Epithelial cell of proximal tubule (primary cell): Measurements from ENCODE around the gene PLA2G4A. TPM values are rescaled to one million over a fixed set of nuclear protein-coding genes. Genes with fewer than 3 reads are reported as not detected.

ENCODE experiments used
- DNase-seq: peaks from one replicate; pipeline ENCODE4 v3.0.0-alpha.2; 2011; ENCODE audit warnings: low read depth
- H3K4me3 ChIP-seq: 2 replicates; pipeline ENCODE4 v1.5.1; 2011; ENCODE audit warnings: low read depth, mild to moderate bottlenecking, low read length
- total RNA-seq: library from RNA; depleted of rRNA; stranded (reverse); fragments of >200 nt; gene quantifications from 2 replicates; pipeline ENCODE4 v1.2.3, GENCODE V29; 2015
- TF ChIP-seq, protein P1 (sequence below): conservative IDR thresholded peaks from 2 replicates; pipeline ENCODE4 v1.5.1; 2012; ENCODE audit warnings: low read depth, mild to moderate bottlenecking, low read length

The PLA2G4A gene
- total RNA-seq, 1 donor from 2014 or later = 0.40 TPM

DNA sequence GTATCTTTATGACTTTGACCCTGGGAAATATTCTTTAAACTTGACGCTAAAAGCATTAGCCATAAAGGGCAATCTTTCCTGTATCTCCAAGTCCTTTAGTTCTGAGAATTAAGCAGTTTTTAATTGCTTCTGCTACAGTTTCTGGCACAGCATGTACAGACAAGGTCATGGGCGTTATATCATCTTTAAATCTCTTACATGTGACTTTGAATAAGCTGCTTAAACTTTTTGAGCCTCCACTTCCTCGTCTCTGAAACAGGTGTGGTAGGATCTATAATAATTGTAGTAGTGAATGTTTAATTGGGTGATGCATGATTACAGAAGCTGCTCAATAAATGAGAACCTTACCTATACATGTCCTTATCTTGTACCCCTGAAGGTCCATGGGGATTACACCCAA, 153.4 kb downstream of the PLA2G4A start:
- H3K4me3 ChIP-seq = no peak overlapping the region
- DNase-seq = no peak
- TF ChIP-seq, protein P1, sequence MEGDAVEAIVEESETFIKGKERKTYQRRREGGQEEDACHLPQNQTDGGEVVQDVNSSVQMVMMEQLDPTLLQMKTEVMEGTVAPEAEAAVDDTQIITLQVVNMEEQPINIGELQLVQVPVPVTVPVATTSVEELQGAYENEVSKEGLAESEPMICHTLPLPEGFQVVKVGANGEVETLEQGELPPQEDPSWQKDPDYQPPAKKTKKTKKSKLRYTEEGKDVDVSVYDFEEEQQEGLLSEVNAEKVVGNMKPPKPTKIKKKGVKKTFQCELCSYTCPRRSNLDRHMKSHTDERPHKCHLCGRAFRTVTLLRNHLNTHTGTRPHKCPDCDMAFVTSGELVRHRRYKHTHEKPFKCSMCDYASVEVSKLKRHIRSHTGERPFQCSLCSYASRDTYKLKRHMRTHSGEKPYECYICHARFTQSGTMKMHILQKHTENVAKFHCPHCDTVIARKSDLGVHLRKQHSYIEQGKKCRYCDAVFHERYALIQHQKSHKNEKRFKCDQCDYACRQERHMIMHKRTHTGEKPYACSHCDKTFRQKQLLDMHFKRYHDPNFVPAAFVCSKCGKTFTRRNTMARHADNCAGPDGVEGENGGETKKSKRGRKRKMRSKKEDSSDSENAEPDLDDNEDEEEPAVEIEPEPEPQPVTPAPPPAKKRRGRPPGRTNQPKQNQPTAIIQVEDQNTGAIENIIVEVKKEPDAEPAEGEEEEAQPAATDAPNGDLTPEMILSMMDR = no peak

DNA sequence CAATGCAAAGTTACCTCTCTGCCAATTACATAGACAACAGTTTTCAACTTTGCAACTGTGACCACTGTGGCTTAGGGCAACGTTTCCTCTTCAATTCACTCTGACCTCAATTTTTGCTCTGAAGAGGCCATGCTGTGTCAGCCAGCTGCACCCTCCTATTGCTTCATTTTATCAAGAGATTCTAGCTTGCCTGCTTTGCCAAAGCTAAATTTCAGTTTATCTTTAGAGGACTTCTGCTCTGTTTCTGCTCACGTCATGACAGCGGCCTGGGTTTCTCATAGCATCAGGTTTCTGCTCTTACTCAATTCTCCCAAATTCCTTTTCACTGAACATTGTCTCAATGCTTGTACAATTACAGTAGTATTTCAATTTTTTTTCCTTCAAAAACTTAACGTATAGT, 154.6 kb downstream of the PLA2G4A start:
- no peak for DNase-seq
- TF ChIP-seq, protein P1 = no peak
- no peak overlapping the region for H3K4me3 ChIP-seq

GRCh38 chr1:186984959-186985358, 156.2 kb downstream of the PLA2G4A start:
- TF ChIP-seq, protein P1 = no peak
- no peak for DNase-seq
- no peak overlapping the region for H3K4me3 ChIP-seq

DNA sequence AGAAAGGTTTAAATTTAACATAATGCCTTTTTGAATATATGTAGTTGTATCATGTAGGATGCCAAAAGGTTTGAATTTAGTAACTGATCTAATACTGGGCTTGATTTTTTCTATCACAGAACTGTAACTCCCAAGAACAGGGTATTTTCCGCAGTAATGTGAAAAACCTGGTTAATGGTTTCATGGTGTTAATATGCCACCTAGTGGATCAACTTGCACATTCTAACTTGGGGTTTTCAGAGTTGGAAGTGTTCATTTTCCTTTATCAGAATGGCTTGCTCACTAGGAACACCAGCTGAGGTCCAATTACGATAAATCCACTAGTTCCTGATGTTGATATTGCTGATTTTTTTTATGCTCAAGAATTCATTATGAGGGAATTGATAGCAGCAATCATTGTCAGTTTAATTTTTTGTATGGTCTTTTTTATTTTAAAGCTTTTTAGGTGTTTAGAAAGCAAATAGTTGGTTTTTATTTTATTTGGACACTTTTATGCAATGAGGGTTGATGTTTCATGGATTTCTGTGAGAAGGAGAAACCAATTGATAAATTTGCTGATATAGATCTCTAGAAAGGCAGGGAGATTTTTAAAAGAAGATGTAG, 157.2 kb downstream of the PLA2G4A start:
- DNase-seq = no peak
- TF ChIP-seq, protein P1 = peak; percentile 74

GRCh38 chr1:186987065-186987464, 158.3 kb downstream of the PLA2G4A start:
- TF ChIP-seq, protein P1 = no peak
- H3K4me3 ChIP-seq = no peak overlapping the region
- DNase-seq = no peak

More for the DNA sequence above, 157.2 kb downstream of the PLA2G4A start:
- no peak overlapping the region for H3K4me3 ChIP-seq

DNA sequence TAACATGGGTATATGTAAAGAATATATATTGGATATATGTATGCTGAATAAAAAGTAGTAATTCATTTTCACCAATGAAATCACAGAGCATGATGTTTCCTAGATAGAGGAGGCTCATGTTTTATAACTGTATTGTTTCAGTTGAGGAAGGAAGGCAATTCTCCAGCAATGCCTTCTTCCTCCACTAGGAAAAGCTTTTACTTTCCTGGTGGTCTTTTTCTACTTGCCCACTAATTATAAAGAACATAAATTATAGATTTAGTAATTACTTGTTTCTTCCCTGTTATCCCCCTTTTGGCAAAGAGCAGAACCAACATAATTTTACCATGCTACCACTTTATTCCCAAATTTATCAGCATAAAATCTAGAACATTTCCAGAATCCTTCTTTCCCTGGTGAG, 159.0 kb downstream of the PLA2G4A start:
- H3K4me3 ChIP-seq = no peak overlapping the region
- TF ChIP-seq, protein P1 = peak; percentile 38
- no peak for DNase-seq

- no peak for DNase-seq
- H3K4me3 ChIP-seq = no peak overlapping the region
- TF ChIP-seq, protein P1 = no peak
Observed at GRCh38 chr1:186993996-186994395, 165.2 kb downstream of the PLA2G4A start.
